ENCODE data around the gene OR6V1. TPM values are rescaled to one million over a fixed set of nuclear protein-coding genes. Genes with fewer than 3 reads are reported as not detected.

OR6V1 gene
- total RNA-seq, 4 donors from 2014 or later: not detected

GRCh38 chr7:143042159-143042789 is 9.9 kb upstream of the OR6V1 start:
- Histone ChIP-seq H3K9me3 (no peaks in the 10 kb centered on the region), H3K4me3 (no peak overlapping the region), H3K27me3 (no peaks in the 10 kb centered on the region), H3K4me1 (no peaks in the 10 kb centered on the region), H3K36me3 (no peaks in the 10 kb centered on the region), H3K27ac (no peak overlapping the region)
- TF ChIP-seq EP300 (IDR thresholded peaks at IDR 0.05): no peak
- TF ChIP-seq CTCF (IDR thresholded peaks at IDR 0.05): no peak
- no peak for TF ChIP-seq POLR2A (IDR thresholded peaks at IDR 0.05)
- TF ChIP-seq POLR2AphosphoS5 (IDR thresholded peaks at IDR 0.05): no peak
- ATAC-seq: no peak
- 25 to 54% methylated on average over 1 to 3 of the region's 3 CpGs for WGBS, 2 donors (ENCODE audit: low coverage in 1 of 2)

GRCh38 chr7:143042790-143043271 is 9.3 kb upstream of the OR6V1 start:
- ATAC-seq: no peak
- no peak overlapping the region for H3K27ac ChIP-seq
- WGBS, 2 donors (ENCODE audit: low coverage in 1 of 2): 52 to 56% methylated on average over 3 to 6 of the region's 6 CpGs

GRCh38 chr7:143043391-143043790 is 8.8 kb upstream of the OR6V1 start:
- ATAC-seq: no peak
- Histone ChIP-seq H3K4me3 (no peak overlapping the region), H3K36me3 (no peaks in the 10 kb centered on the region), H3K9me3 (no peaks in the 10 kb centered on the region), H3K27me3 (no peaks in the 10 kb centered on the region), H3K27ac (no peak overlapping the region), H3K4me1 (no peaks in the 10 kb centered on the region)
- TF ChIP-seq EP300 (IDR thresholded peaks at IDR 0.05): no peak
- 42 to 47% methylated on average over 2 of the region's 2 CpGs for WGBS, 2 donors (ENCODE audit: low coverage in 1 of 2)

More at GRCh38 chr7:143042790-143043271, 9.3 kb upstream of the OR6V1 start:
- Histone ChIP-seq H3K9me3 (no peaks in the 10 kb centered on the region), H3K36me3 (no peaks in the 10 kb centered on the region), H3K27me3 (no peaks in the 10 kb centered on the region), H3K4me3 (no peak overlapping the region), H3K4me1 (no peaks in the 10 kb centered on the region)
- no peak for TF ChIP-seq POLR2AphosphoS5 (IDR thresholded peaks at IDR 0.05)
- no peak for TF ChIP-seq CTCF (IDR thresholded peaks at IDR 0.05)
- no peak for TF ChIP-seq POLR2A (IDR thresholded peaks at IDR 0.05)

- TF ChIP-seq POLR2AphosphoS5 (IDR thresholded peaks at IDR 0.05): no peak
- TF ChIP-seq POLR2A (IDR thresholded peaks at IDR 0.05): no peak
- TF ChIP-seq CTCF (IDR thresholded peaks at IDR 0.05): no peak
- no peak for TF ChIP-seq EP300 (IDR thresholded peaks at IDR 0.05)
- Histone ChIP-seq H3K4me3 (no peak overlapping the region), H3K27me3 (no peaks in the 10 kb centered on the region), H3K4me1 (no peaks in the 10 kb centered on the region), H3K9me3 (no peaks in the 10 kb centered on the region), H3K27ac (no peak overlapping the region), H3K36me3 (no peaks in the 10 kb centered on the region)
- WGBS, 2 donors (ENCODE audit: low coverage in 1 of 2): 51 to 54% methylated on average over 3 of the region's 3 CpGs
- ATAC-seq: no peak
Observed at GRCh38 chr7:143046426-143046851, 5.7 kb upstream of the OR6V1 start.

GRCh38 chr7:143047326-143047725 is 4.8 kb upstream of the OR6V1 start:
- no peak for ATAC-seq
- Histone ChIP-seq H3K9me3 (no peaks in the 10 kb centered on the region), H3K36me3 (no peaks in the 10 kb centered on the region), H3K4me3 (no peak overlapping the region), H3K4me1 (no peaks in the 10 kb centered on the region), H3K27ac (no peak overlapping the region), H3K27me3 (no peaks in the 10 kb centered on the region)
- WGBS, 2 donors (ENCODE audit: low coverage in 1 of 2): 29 to 55% methylated on average over 1 to 2 of the region's 2 CpGs
- no peak for TF ChIP-seq POLR2AphosphoS5 (IDR thresholded peaks at IDR 0.05)
- TF ChIP-seq CTCF (IDR thresholded peaks at IDR 0.05): no peak
- TF ChIP-seq POLR2A (IDR thresholded peaks at IDR 0.05): no peak
- no peak for TF ChIP-seq EP300 (IDR thresholded peaks at IDR 0.05)
